Naive B cell (primary cell): ENCODE results near the gene IQGAP2. TPM values are rescaled to one million over a fixed set of nuclear protein-coding genes. Genes with fewer than 3 reads are reported as not detected.

Experiments
- ATAC-seq, 2 donors: fragments of 150-1000 bp; cut with Tn5 transposase; 2 replicates each; pipeline ENCODE4 v1.10.0; 2021; ENCODE audit warnings: low read depth in 2 of 2, mild to moderate bottlenecking in 2 of 2, moderate library complexity in 2 of 2
- DNase-seq: peaks from one replicate; pipeline ENCODE4 v3.0.0; 2022
- H3K27ac Mint-ChIP-seq, 6 donors: one replicate each; pipeline ENCODE4 v1.8.0; 2020 to 2022; ENCODE audit warnings: mild to moderate bottlenecking in 6 of 6, mixed read lengths in 6 of 6, moderate library complexity in 5 of 6, inconsistent platforms in 2 of 6
- H3K27me3 Mint-ChIP-seq, 3 donors: one replicate each; pipeline ENCODE4 v1.8.0; 2021 to 2022; ENCODE audit warnings: mixed read lengths in 3 of 3, mild to moderate bottlenecking in 1 of 3
- H3K36me3 Mint-ChIP-seq, 2 donors: one replicate each; pipeline ENCODE4 v1.8.0; 2020 to 2022; ENCODE audit warnings: mixed read lengths in 2 of 2, inconsistent platforms in 1 of 2, mild to moderate bottlenecking in 1 of 2
- H3K4me1 Mint-ChIP-seq, 3 donors: one replicate each; pipeline ENCODE4 v1.8.0; 2020 to 2022; ENCODE audit warnings: mixed read lengths in 3 of 3, inconsistent platforms in 1 of 3, mild to moderate bottlenecking in 1 of 3, moderate library complexity in 1 of 3
- H3K4me3 Mint-ChIP-seq, 8 donors: one replicate each; pipeline ENCODE4 v1.8.0; 2020 to 2022; ENCODE audit warnings: mild to moderate bottlenecking in 8 of 8, mixed read lengths in 8 of 8, moderate library complexity in 8 of 8, inconsistent platforms in 2 of 8
- H3K9me3 Mint-ChIP-seq, 7 donors: one replicate each; pipeline ENCODE4 v1.8.0; 2020 to 2022; ENCODE audit warnings: mixed read lengths in 7 of 7, mild to moderate bottlenecking in 5 of 7, inconsistent platforms in 2 of 7, moderate library complexity in 1 of 7
- polyA plus RNA-seq, 6 donors: library from polyadenylated mRNA; unstranded; fragments of 300-500 nt; fragmentation: Illumina TruSeq; gene quantifications; one replicate each; pipeline ENCODE4 v1.2.3, GENCODE V29; 2021; ENCODE audit warnings: low read depth in 6 of 6

The IQGAP2 gene
- polyA plus RNA-seq, 6 donors from 2014 or later, result 2.7 to 9.8 (median 6.2) TPM

DNA sequence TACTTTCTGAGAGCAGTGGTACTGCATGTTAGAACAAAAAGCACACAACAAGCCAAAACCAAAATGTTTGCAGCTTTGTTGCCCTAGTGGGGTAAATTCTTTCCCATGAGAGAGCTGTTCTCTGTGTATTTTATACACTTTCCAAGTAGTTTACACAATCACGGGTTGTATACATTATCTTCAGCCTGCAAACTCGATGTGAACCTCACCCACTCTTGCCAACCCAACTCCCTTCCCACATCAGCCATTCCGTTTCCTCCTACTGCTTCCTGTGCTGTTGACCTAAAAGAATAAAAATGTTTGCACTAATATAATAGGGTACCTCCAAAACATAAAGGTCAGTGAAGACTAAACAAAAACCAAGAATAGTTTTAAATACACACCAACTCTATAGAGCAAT lies 47.0 kb downstream of the IQGAP2 start:
- H3K36me3 Mint-ChIP-seq, result peaks cover 5 to 8% of the 10 kb centered on the region in 2 donors
- H3K27ac Mint-ChIP-seq, result no peak overlapping the region
- H3K4me1 Mint-ChIP-seq, result peaks cover 9 to 24% (median 11%) of the 10 kb centered on the region in 3 donors
- DNase-seq (no peak), ATAC-seq (no peak)
- H3K27me3 Mint-ChIP-seq, result no peaks in the 10 kb centered on the region
- peak overlapping the region in 1 of 8 donors; percentile 44 for H3K4me3 Mint-ChIP-seq
- peaks cover 0 to 1% (median 0%) of the 10 kb centered on the region in 7 donors for H3K9me3 Mint-ChIP-seq

DNA sequence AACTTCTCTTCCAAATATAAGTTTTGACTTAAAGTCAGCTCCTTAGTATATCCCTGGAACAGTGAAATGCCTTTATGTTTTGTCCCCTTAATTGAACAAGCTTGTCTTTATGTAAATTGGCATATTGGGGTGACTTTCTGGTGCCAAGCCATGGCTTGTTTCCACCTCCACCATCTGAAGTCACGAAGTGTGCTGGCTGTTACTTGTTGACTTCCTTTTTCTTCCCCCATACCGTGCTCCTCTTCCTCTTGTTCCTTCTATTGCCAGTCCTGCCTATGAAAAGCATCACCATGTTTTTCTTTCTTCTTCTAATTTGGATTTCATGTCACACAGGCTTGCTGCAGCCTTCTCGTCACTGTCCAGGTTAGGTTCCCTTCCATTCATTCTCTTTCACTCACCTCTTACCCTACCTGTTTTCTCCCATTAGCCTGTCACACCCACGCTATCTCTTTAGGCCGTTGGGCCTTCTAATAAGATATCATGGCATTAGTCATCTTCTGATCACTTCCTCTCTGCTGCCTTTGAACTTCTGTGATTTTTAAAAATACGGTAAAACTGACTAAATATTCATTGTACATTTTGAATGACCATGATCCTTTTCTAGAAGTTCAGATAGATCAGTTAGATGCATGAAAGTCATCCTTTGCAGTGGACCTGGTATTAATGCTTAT lies 48.1 kb downstream of the IQGAP2 start:
- Mint-ChIP-seq H3K27me3 (no peaks in the 10 kb centered on the region), H3K4me3 (peak overlapping the region in 2 of 8 donors; percentile 1 to 4), H3K9me3 (no peaks in the 10 kb centered on the region), H3K36me3 (peaks cover 0 to 8% of the 10 kb centered on the region in 2 donors), H3K27ac (peak overlapping the region in 3 of 6 donors; percentile 34 to 76 (median 63)), H3K4me1 (peaks cover 9 to 24% (median 11%) of the 10 kb centered on the region in 3 donors)
- DNase-seq, result no peak
- peak in 1 of 2 donors; percentile 23 for ATAC-seq

DNA sequence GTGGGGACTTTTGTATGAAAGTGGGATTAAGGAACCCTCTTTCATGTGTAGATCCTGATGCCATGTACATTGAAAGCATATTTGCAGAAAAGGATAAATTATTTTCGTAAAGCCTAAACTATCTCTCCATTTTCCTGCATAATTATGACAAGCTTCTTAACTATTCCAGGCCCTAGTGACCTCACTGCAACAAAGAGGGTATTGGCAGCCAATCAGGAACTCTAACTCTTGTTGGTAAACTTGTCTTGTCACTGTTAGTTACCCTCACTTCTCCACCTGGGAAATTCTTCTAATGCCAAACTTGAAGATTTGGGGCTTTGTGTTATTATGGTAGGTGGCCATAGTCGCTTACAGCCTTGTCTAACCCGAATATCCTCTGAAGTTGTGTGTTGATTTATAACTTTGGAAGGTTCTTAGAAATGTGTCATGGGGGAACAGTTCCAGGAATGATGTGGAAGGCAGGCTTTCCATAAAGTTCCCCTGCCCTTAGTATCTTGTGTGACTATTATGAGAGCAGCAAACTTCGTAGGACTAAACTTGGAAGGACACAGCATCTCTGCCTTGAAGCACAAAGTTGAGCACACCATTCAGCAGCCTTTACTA lies 52.5 kb downstream of the IQGAP2 start:
- DNase-seq (no peak), ATAC-seq (no peak)
- H3K9me3 Mint-ChIP-seq, result peaks cover 0 to 3% (median 0%) of the 10 kb centered on the region in 7 donors
- no peak overlapping the region for H3K4me3 Mint-ChIP-seq
- H3K36me3 Mint-ChIP-seq, result peaks cover 0 to 5% of the 10 kb centered on the region in 2 donors
- H3K4me1 Mint-ChIP-seq, result peaks cover 7 to 10% (median 9%) of the 10 kb centered on the region in 3 donors
- no peaks in the 10 kb centered on the region for H3K27me3 Mint-ChIP-seq
- no peak overlapping the region for H3K27ac Mint-ChIP-seq

DNA sequence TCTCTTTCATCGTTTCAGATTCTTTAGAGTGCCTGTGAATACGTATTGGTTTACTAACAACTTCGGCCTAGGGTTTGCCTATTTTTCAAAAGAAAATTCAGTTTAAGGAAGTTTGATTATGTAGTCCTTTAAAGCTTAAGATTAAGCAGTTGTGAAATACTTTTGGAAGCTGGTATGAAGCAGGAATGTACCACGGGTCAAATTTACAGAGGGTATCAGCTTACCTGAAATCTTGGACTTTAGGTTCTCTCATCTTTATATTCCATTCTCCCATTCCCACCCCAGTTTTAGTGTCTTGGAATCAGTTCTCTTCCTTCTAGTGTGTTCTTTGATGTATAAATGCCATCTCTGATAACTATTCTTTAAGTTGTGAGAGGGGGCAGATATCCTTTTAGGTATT lies 53.2 kb downstream of the IQGAP2 start:
- ATAC-seq, result no peak
- DNase-seq, result no peak
- Mint-ChIP-seq H3K9me3 (peaks cover 0 to 3% (median 0%) of the 10 kb centered on the region in 7 donors), H3K36me3 (peaks cover 0 to 5% of the 10 kb centered on the region in 2 donors), H3K4me1 (peaks cover 2 to 6% (median 3%) of the 10 kb centered on the region in 3 donors), H3K27ac (no peak overlapping the region), H3K4me3 (no peak overlapping the region), H3K27me3 (no peaks in the 10 kb centered on the region)

DNA sequence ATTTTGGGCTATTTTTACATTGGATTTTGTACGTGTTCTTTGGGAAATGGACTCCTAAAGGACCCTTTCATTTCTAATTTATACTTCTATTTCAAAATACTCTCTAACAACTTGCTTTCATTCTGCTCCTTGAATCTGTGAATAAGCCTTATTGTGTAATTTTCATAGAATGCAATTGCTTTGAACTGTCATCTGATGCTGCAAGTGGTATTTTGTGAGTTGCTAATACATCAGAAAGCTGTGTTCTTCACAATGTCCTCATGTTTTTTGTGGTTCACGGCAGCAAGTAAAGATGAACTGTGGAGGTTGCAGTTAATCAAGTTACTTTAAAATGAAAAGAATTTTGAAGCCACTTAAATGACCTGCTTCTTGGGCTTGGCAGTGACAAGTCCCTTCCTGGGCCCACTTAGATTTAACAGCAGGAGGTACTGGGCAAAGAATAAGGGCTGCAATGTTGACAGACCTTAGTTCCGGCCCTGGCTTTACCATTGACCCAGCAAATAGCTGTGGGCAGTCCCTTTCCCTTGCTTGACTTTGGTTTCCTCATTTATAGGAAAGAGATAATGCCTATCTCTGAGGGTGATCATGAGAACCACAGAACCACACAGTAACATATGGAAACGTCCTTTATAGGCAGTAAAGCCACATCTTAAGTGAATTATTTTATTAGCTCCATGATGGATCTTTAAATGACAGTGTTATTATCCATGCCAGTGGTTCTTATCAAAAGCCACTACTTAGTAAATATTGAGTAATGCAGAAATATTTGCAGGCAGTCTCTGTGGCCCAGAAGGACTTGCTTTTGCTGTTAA lies 54.8 kb downstream of the IQGAP2 start:
- Mint-ChIP-seq H3K36me3 (peaks cover 0 to 5% of the 10 kb centered on the region in 2 donors), H3K27ac (no peak overlapping the region), H3K4me3 (no peak overlapping the region), H3K9me3 (peaks cover 0 to 3% (median 0%) of the 10 kb centered on the region in 7 donors), H3K4me1 (peaks cover 0 to 3% (median 0%) of the 10 kb centered on the region in 3 donors), H3K27me3 (no peaks in the 10 kb centered on the region)
- ATAC-seq, result no peak
- DNase-seq, result no peak

DNA sequence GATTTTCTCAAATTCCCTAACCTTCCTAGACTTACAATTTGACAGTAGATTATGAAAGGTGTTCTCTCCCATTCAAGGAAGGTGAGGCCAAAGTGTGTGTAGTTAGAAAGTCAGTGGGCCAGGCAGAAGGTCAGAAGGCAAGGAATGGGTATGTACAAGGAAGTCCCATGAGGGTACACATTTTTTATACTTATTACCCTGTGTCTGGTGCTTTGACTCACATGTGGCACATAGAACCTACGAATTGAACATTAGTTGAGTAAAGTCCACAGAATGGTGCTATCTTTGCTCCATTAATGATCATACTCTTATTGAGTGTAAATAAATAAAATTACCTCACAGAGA lies 55.4 kb downstream of the IQGAP2 start:
- no peak for ATAC-seq
- H3K9me3 Mint-ChIP-seq, result peaks cover 0 to 3% (median 0%) of the 10 kb centered on the region in 7 donors
- peaks cover 0 to 5% of the 10 kb centered on the region in 2 donors for H3K36me3 Mint-ChIP-seq
- no peak for DNase-seq
- no peak overlapping the region for H3K27ac Mint-ChIP-seq
- no peak overlapping the region for H3K4me3 Mint-ChIP-seq
- H3K4me1 Mint-ChIP-seq, result peaks cover 0 to 3% (median 0%) of the 10 kb centered on the region in 3 donors
- H3K27me3 Mint-ChIP-seq, result no peaks in the 10 kb centered on the region

DNA sequence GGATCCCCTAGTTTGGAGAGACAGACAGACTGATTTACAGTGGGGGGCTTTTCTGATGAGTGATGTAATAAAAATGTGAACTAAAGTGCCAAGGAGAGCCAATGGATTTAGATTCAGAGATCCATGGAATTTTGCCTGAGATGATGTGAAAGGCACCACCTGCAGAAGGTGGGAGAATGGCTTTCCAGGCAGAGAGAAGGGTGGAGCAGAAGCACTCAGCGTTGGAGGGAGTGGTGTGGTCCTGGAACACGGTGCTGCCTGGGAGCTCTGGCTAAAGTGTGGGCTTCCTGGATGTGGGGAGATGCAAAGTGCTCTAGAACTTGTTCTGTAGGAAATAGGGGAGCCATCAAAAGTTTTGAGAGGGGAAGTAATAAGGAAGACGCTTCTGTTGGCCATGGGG lies 57.0 kb downstream of the IQGAP2 start:
- peaks cover 0 to 5% of the 10 kb centered on the region in 2 donors for H3K36me3 Mint-ChIP-seq
- peaks cover 0 to 3% (median 0%) of the 10 kb centered on the region in 3 donors for H3K4me1 Mint-ChIP-seq
- no peak overlapping the region for H3K27ac Mint-ChIP-seq
- H3K27me3 Mint-ChIP-seq, result no peaks in the 10 kb centered on the region
- DNase-seq (no peak), ATAC-seq (no peak)
- peaks cover 0 to 3% (median 0%) of the 10 kb centered on the region in 7 donors for H3K9me3 Mint-ChIP-seq
- H3K4me3 Mint-ChIP-seq, result no peak overlapping the region

DNA sequence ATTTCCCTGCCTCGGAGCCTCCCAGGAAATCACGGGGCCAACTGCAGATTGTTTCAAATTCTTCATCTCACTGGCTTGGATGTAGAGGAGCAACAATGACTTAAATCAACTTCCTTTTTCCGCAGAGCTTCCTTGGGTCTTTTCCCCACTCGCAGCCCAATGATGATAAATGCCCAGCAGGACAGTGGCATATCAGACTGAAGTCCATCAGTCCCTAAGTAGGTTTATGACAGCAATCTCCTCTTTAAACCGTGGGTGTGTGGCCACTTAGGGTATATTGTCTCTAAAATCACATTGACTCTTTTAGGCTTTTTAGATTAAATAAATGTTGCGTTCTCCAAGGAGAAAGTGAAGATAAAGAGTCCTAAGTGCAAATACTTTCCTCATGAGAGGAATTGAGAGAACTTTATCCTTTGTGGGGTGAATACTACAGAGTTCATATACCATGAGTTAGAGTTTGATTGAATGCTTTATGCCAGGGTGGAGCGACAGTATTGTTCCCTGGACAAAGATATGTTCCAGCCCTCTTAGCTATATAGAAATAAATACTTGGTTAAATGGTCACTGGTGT lies 59.1 kb downstream of the IQGAP2 start:
- peaks cover 0 to 5% of the 10 kb centered on the region in 2 donors for H3K36me3 Mint-ChIP-seq
- peaks cover 0 to 3% (median 0%) of the 10 kb centered on the region in 3 donors for H3K4me1 Mint-ChIP-seq
- peaks cover 0 to 3% (median 0%) of the 10 kb centered on the region in 7 donors for H3K9me3 Mint-ChIP-seq
- no peak overlapping the region for H3K4me3 Mint-ChIP-seq
- H3K27me3 Mint-ChIP-seq, result no peaks in the 10 kb centered on the region
- ATAC-seq (no peak), DNase-seq (no peak)
- no peak overlapping the region for H3K27ac Mint-ChIP-seq

DNA sequence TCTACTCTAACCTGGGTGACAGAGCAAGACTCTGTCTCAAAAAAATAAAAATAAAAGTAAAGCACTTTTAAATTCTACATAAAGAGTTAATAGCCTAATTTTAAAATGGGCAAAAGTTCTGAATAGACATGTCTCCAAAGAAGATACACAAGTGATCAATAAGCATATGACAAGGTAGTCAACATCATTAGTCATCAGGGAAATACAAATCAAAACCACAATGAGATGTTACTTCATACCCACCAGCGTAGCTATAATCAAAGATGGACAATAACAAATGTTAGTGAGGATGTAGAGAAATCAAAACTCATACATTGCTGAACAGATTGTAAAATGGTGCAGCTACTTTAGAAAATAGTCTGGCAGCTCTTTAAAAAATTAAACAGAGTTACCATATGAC lies 64.1 kb downstream of the IQGAP2 start:
- no peaks in the 10 kb centered on the region for H3K4me1 Mint-ChIP-seq
- H3K9me3 Mint-ChIP-seq, result no peaks in the 10 kb centered on the region
- ATAC-seq (no peak), DNase-seq (no peak)
- no peak overlapping the region for H3K27ac Mint-ChIP-seq
- H3K4me3 Mint-ChIP-seq, result no peak overlapping the region
- no peaks in the 10 kb centered on the region for H3K27me3 Mint-ChIP-seq
- no peaks in the 10 kb centered on the region for H3K36me3 Mint-ChIP-seq

DNA sequence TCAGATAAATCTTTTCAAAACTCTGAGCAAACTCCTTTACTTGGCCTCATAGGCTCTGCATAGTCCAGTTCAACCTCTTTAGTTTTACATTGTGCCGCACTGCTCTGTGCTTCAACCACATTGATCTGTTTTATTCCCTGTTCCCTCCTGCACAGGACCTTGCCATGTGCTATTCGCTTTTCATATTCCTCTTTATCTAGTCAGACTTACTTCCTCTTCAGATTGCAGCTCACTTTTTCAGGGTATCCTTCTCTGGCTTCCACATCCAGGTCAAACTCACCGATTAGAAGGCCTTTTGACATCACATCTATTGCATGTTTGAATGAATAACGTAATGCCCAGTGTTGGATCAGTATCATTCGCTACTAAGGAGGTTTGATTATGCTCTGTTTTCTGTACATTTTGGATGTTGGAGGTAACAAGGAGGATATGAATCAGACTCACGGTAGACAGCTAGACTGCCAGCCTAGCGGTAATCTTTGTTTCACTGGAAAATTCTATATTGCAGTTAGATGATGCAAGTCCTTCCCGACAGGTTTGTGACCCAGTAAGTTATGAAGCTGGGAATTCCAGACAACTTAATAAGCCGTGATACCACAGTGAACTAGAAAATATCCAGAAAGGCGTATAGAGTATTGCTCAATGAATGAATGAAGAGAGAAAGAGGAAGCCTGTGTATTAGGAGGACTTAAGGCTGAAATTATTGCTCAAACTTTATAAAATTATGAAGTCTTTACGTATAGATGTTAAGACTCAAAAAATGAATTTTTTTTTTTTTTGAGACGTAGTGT lies 65.7 kb downstream of the IQGAP2 start:
- no peak for DNase-seq
- Mint-ChIP-seq H3K27ac (peak overlapping the region in 1 of 6 donors; percentile 25), H3K36me3 (no peaks in the 10 kb centered on the region), H3K4me1 (peaks cover 7 to 8% (median 7%) of the 10 kb centered on the region in 3 donors), H3K4me3 (no peak overlapping the region), H3K27me3 (no peaks in the 10 kb centered on the region), H3K9me3 (no peaks in the 10 kb centered on the region)
- ATAC-seq, result no peak

DNA sequence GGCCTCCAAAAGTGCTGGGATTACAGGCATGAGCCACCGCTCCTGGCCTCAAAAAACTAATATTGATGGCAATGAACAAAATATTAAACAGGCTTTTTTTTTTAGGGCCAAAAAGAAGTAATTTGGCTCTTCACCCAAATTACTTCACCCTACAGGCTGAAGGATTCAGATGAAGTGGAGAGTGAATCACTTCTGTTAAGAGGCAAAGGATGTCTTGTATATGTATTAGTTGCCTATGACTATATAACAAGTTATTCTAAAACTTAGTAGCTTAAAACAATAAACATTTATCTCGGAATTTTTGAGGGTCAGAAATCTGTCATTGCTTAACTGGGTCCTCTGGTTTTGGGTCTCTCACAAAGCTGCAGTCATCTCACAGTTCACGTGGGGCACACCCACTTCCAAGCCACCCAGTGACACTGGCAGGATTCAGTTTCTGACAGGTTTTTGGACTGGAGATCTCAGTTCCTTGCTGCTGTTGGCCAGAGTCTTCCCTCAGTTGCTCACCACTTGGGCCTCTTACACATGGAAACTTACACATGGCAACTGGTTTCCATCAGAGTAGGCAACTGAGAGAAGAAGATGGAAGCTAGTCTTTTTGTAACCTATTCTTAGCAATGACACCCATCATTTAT lies 66.7 kb downstream of the IQGAP2 start:
- H3K36me3 Mint-ChIP-seq, result no peaks in the 10 kb centered on the region
- H3K27me3 Mint-ChIP-seq, result no peaks in the 10 kb centered on the region
- no peak overlapping the region for H3K4me3 Mint-ChIP-seq
- ATAC-seq (no peak), DNase-seq (no peak)
- peak overlapping the region in 1 of 6 donors; percentile 48 for H3K27ac Mint-ChIP-seq
- no peaks in the 10 kb centered on the region for H3K9me3 Mint-ChIP-seq
- H3K4me1 Mint-ChIP-seq, result peaks cover 10 to 11% (median 11%) of the 10 kb centered on the region in 3 donors

DNA sequence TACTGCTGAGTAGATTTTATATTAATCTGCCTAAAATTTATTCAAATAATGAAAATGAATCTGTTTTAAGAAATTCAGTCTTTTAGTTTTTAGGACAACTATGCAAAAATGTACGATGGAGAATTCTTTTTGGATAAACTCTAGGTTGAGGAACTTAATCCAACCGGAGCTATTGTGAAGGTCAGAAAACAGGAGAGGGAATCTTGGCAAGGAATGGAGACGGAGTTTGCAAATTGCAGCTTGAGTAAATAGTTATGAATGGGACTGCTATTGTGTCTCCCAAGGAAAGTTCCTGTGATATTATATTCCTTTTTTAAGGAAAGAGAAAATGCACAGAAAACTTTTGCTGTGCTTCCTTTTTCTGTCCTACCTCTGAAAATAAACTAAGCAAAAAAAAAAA lies 67.9 kb downstream of the IQGAP2 start:
- Mint-ChIP-seq H3K4me1 (peaks cover 10 to 12% (median 11%) of the 10 kb centered on the region in 3 donors), H3K27ac (no peak overlapping the region), H3K4me3 (no peak overlapping the region), H3K27me3 (no peaks in the 10 kb centered on the region), H3K36me3 (no peaks in the 10 kb centered on the region), H3K9me3 (no peaks in the 10 kb centered on the region)
- ATAC-seq, result no peak
- no peak for DNase-seq
